HepG2 (cell line): Measurements from ENCODE around the gene HEPN1. TPM values are rescaled to one million over a fixed set of nuclear protein-coding genes. Genes with fewer than 3 reads are reported as not detected.
A peak's percentile ranks its signal among the peaks of the same experiment; 100 is the strongest.

Experiments used
- ARNTL ChIP-seq: sonication (generic); formaldehyde crosslinking; IDR thresholded peaks from 2 replicates; pipeline ENCODE4 v1.4.0; 2020; ENCODE audit warnings: mild to moderate bottlenecking, missing genetic modification reagents
- BRF2 ChIP-seq: sonication (generic); formaldehyde crosslinking; IDR thresholded peaks from 2 replicates; pipeline ENCODE4 v1.8.1; 2022; ENCODE audit warnings: mild to moderate bottlenecking, missing genetic modification reagents
- CHCHD3 ChIP-seq: sonication (generic); formaldehyde crosslinking; IDR thresholded peaks from 2 replicates; pipeline ENCODE4 v1.8.0; 2022; ENCODE audit warnings: mild to moderate bottlenecking, missing genetic modification reagents, moderate library complexity
- E2F2 ChIP-seq: sonication (generic); formaldehyde crosslinking; IDR thresholded peaks from 2 replicates; pipeline ENCODE4 v1.4.0; 2020; ENCODE audit warnings: missing genetic modification reagents, borderline replicate concordance
- ERF ChIP-seq: IDR thresholded peaks from 2 replicates; pipeline ENCODE4 v1.6.1; 2018; ENCODE audit warnings: missing biosample characterization, missing genetic modification reagents
- GPN1 ChIP-seq: sonication (generic); formaldehyde crosslinking; IDR thresholded peaks from 2 replicates; pipeline ENCODE4 v1.5.1; 2020; ENCODE audit warnings: missing genetic modification reagents, borderline replicate concordance
- ISL2 ChIP-seq: sonication (generic); formaldehyde crosslinking; IDR thresholded peaks from 2 replicates; pipeline ENCODE4 v1.5.0; 2020; ENCODE audit warnings: missing genetic modification reagents
- NFIC ChIP-seq: IDR thresholded peaks from 2 replicates; pipeline ENCODE4 v1.6.1; 2012; ENCODE audit warnings: mild to moderate bottlenecking, low read length, inconsistent platforms
- PITX1 ChIP-seq: sonication (generic); formaldehyde crosslinking; IDR thresholded peaks from 2 replicates; pipeline ENCODE4 v1.5.1; 2020; ENCODE audit warnings: mild to moderate bottlenecking, missing genetic modification reagents
- RBM22 ChIP-seq: fragments of 200-400 bp; formaldehyde crosslinking; optimal IDR thresholded peaks from 2 replicates; pipeline ENCODE3; 2017; ENCODE audit warnings: mild to moderate bottlenecking, low read length, moderate library complexity
- RNF2 ChIP-seq: fragments of 450-650 bp; conservative IDR thresholded peaks from 2 replicates; pipeline ENCODE4 v1.6.1; 2016; ENCODE audit warnings: low read depth
- SNAI1 ChIP-seq: sonication (generic); formaldehyde crosslinking; IDR thresholded peaks from 2 replicates; pipeline ENCODE4 v1.5.0; 2020; ENCODE audit warnings: mild to moderate bottlenecking, missing genetic modification reagents, borderline replicate concordance
- TAF15 ChIP-seq: fragments of 200-400 bp; formaldehyde crosslinking; IDR thresholded peaks from one replicate; pipeline ENCODE4 v1.6.1; 2018; ENCODE audit warnings: mild to moderate bottlenecking, low read depth, low read length; ENCODE audit not compliant: poor library complexity, severe bottlenecking
- TBX2 ChIP-seq: sonication (generic); formaldehyde crosslinking; IDR thresholded peaks from 2 replicates; pipeline ENCODE4 v1.5.0; 2020; ENCODE audit warnings: missing genetic modification reagents, mild to moderate bottlenecking, borderline replicate concordance
- XBP1 ChIP-seq: sonication (generic); formaldehyde crosslinking; IDR thresholded peaks from 2 replicates; pipeline ENCODE4 v1.5.0; 2020; ENCODE audit warnings: missing genetic modification reagents
- ZBTB10 ChIP-seq: sonication (generic); formaldehyde crosslinking; IDR thresholded peaks from 2 replicates; pipeline ENCODE4 v1.4.0; 2020; ENCODE audit warnings: missing genetic modification reagents, borderline replicate concordance
- ZNF652 ChIP-seq: IDR thresholded peaks from 2 replicates; pipeline ENCODE4 v1.6.1; 2016; ENCODE audit warnings: low read depth, borderline replicate concordance
- ZNF749 ChIP-seq: sonication (generic); formaldehyde crosslinking; IDR thresholded peaks from 2 replicates; pipeline ENCODE4 v1.8.0; 2022; ENCODE audit warnings: mild to moderate bottlenecking, missing genetic modification reagents, moderate library complexity, borderline replicate concordance
- polyA plus RNA-seq, 8 experiments: library from polyadenylated mRNA; depleted of rRNA in 3 of 8; stranded (reverse) in 7 of 8; unstranded in 1 of 8; fragments of >200 nt; fragmentation: Illumina TruSeq in 4 of 8; extraction: Trizol in 4 of 8; gene quantifications; 2 replicates each; pipeline versions ENCODE4 v1.2.1 to v1.2.3, GENCODE V29; 2011 to 2016; ENCODE audit warnings: low read depth in 4 of 8, missing spikeins in 1 of 8, mixed read lengths in 1 of 8; ENCODE audit not compliant: insufficient read depth in 1 of 8
- total RNA-seq, 5 experiments: library from RNA; depleted of rRNA; stranded (reverse); fragments of >200 nt; fragmentation: Illumina TruSeq; extraction: Trizol; gene quantifications; 2 replicates each; pipeline ENCODE4 v1.2.3, GENCODE V29; 2016; ENCODE audit warnings: low read depth in 1 of 5
- TF ChIP-seq, protein P1 (sequence below): sonication (generic); formaldehyde crosslinking; IDR thresholded peaks from 2 replicates; pipeline ENCODE4 v1.9.0; 2021; ENCODE audit warnings: missing genetic modification reagents, borderline replicate concordance
- TF ChIP-seq, protein P2 (sequence below): sonication (generic); formaldehyde crosslinking; conservative IDR thresholded peaks from 2 replicates; pipeline ENCODE4 v1.4.0; 2020; ENCODE audit warnings: missing genetic modification reagents

HEPN1 gene
- total and polyA plus RNA-seq, 2 of the 13 experiments (the other 11 are each of a cell fraction or from before 2014, with no cell fraction given) = not detected

DNA sequence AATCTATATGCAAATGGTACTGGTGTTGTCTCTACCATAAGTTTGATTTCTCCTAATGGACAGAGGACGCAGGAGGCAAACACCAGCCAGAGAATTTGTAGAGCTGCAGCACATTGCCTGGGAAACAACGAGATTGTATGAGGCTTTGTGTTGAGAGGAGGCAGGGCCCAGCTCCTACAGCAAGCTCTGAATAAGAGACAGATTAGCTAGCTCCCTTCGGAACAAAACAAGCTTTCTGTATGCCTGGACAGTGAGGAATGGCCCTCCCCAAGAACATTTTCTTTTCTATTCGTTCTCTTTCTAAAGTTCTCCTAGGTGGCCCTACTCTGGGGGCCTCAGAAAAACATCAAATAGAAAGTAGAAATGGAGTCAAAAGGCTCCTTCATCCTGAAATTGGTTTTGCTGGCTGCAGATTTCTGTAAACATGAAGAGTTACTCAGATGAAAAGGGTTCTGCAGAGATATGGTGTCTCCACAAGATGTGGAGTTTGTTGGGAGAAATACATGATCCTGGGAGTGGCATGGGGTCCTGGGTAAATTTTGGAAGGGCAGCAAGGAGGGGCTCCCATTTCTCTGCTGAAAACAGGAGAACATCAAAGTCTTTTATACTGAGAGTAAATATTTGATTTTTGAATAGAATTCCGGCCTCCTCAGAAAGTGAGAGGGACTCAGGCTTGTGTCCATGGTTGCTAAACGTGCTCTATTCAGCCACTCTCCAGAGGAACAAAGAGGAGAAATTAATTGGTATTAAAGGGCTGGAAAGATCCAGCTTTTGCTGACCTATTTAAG lies 23.6 kb downstream of the HEPN1 start (continued):
- TF ChIP-seq, protein P1, sequence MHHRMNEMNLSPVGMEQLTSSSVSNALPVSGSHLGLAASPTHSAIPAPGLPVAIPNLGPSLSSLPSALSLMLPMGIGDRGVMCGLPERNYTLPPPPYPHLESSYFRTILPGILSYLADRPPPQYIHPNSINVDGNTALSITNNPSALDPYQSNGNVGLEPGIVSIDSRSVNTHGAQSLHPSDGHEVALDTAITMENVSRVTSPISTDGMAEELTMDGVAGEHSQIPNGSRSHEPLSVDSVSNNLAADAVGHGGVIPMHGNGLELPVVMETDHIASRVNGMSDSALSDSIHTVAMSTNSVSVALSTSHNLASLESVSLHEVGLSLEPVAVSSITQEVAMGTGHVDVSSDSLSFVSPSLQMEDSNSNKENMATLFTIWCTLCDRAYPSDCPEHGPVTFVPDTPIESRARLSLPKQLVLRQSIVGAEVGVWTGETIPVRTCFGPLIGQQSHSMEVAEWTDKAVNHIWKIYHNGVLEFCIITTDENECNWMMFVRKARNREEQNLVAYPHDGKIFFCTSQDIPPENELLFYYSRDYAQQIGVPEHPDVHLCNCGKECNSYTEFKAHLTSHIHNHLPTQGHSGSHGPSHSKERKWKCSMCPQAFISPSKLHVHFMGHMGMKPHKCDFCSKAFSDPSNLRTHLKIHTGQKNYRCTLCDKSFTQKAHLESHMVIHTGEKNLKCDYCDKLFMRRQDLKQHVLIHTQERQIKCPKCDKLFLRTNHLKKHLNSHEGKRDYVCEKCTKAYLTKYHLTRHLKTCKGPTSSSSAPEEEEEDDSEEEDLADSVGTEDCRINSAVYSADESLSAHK (CRISPR knock-in tag) = no peak
- TF ChIP-seq ZNF749 (CRISPR knock-in tag) (no peak), RBM22 (no peak), ERF (CRISPR knock-in tag) (peak; percentile 38; the same call in 1 of the 2 replicates), XBP1 (CRISPR knock-in tag) (no peak), ZBTB10 (CRISPR knock-in tag) (no peak), ARNTL (0 out of 2 replicates have a peak, but pooled peaks have one; percentile 45), NFIC (peak; percentile 75; the same call in 1 of the 2 replicates), TAF15 (no peak), SNAI1 (CRISPR knock-in tag) (no peak), BRF2 (CRISPR knock-in tag) (no peak), PITX1 (CRISPR knock-in tag) (no peak), ISL2 (CRISPR knock-in tag) (peak; percentile 81), CHCHD3 (CRISPR knock-in tag) (no peak), RNF2 (no peak), E2F2 (CRISPR knock-in tag) (no peak), ZNF652 (no peak), TBX2 (CRISPR knock-in tag) (peak; percentile 62; the same call in 1 of the 2 replicates), GPN1 (no peak)
- TF ChIP-seq, protein P2, sequence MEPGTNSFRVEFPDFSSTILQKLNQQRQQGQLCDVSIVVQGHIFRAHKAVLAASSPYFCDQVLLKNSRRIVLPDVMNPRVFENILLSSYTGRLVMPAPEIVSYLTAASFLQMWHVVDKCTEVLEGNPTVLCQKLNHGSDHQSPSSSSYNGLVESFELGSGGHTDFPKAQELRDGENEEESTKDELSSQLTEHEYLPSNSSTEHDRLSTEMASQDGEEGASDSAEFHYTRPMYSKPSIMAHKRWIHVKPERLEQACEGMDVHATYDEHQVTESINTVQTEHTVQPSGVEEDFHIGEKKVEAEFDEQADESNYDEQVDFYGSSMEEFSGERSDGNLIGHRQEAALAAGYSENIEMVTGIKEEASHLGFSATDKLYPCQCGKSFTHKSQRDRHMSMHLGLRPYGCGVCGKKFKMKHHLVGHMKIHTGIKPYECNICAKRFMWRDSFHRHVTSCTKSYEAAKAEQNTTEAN (CRISPR knock-in tag) = no peak
